H9 (cell line): ENCODE results near the gene ENTR1. TPM values are rescaled to one million over a fixed set of nuclear protein-coding genes. Genes with fewer than 3 reads are reported as not detected.

Experiments used
- DNase-seq: peaks from one replicate; pipeline ENCODE4 v3.0.0-alpha.2; 2017
- H2AFZ ChIP-seq: one replicate; pipeline ENCODE4 v1.6.1; 2013; ENCODE audit warnings: mild to moderate bottlenecking, low read length, control low read depth, moderate library complexity
- H2AK5ac ChIP-seq: 2 replicates; pipeline ENCODE4 v1.6.1; 2013; ENCODE audit warnings: low read length, control low read depth, mixed read lengths; ENCODE audit not compliant: insufficient read length
- H2BK120ac ChIP-seq: one replicate; pipeline ENCODE4 v1.6.1; 2013; ENCODE audit warnings: low read depth, mild to moderate bottlenecking, low read length, control low read depth, inconsistent platforms; ENCODE audit not compliant: poor library complexity, severe bottlenecking
- H2BK12ac ChIP-seq: 2 replicates; pipeline ENCODE4 v1.6.1; 2013; ENCODE audit warnings: low read length, control low read depth, mixed read lengths, low read depth; ENCODE audit not compliant: insufficient read length
- H2BK15ac ChIP-seq: 2 replicates; pipeline ENCODE4 v1.6.1; 2013; ENCODE audit warnings: low read depth, low read length, control low read depth
- H2BK20ac ChIP-seq: one replicate; pipeline ENCODE4 v1.6.1; 2013; ENCODE audit warnings: low read depth, mild to moderate bottlenecking, low read length, control low read depth, inconsistent platforms; ENCODE audit not compliant: poor library complexity, severe bottlenecking
- H2BK5ac ChIP-seq: 2 replicates; pipeline ENCODE4 v1.6.1; 2013; ENCODE audit warnings: low read length, control low read depth, mixed read lengths; ENCODE audit not compliant: insufficient read length
- H3K14ac ChIP-seq: 2 replicates; pipeline ENCODE4 v1.6.1; 2013; ENCODE audit warnings: low read length, control low read depth; ENCODE audit not compliant: insufficient read depth
- H3K18ac ChIP-seq: 2 replicates; pipeline ENCODE4 v1.6.1; 2013; ENCODE audit warnings: low read depth, mild to moderate bottlenecking, mixed read lengths, low read length, control low read depth; ENCODE audit not compliant: insufficient read length
- H3K23ac ChIP-seq: 2 replicates; pipeline ENCODE4 v1.6.1; 2013; ENCODE audit warnings: low read length, control low read depth, mixed read lengths, low read depth; ENCODE audit not compliant: insufficient read length
- H3K23me2 ChIP-seq: 2 replicates; pipeline ENCODE4 v1.6.1; 2013; ENCODE audit warnings: low read depth, mild to moderate bottlenecking, mixed read lengths, low read length, control low read depth; ENCODE audit not compliant: insufficient read length, poor library complexity, severe bottlenecking
- H3K27ac ChIP-seq: 2 replicates; pipeline ENCODE4 v1.5.1; 2013; ENCODE audit warnings: low read length, control low read depth, mixed read lengths, low read depth; ENCODE audit not compliant: insufficient read length
- H3K27me3 ChIP-seq: 2 replicates; pipeline ENCODE4 v1.6.1; 2013; ENCODE audit warnings: low read length, control low read depth, inconsistent platforms; ENCODE audit not compliant: insufficient read depth
- H3K4ac ChIP-seq: 2 replicates; pipeline ENCODE4 v1.6.1; 2013; ENCODE audit warnings: low read depth, mild to moderate bottlenecking, control low read depth, inconsistent platforms, low read length, moderate library complexity
- H3K4me1 ChIP-seq: 2 replicates; pipeline ENCODE4 v1.6.1; 2013; ENCODE audit warnings: low read length, control low read depth, inconsistent platforms; ENCODE audit not compliant: insufficient read depth
- H3K4me2 ChIP-seq: 2 replicates; pipeline ENCODE4 v1.6.1; 2013; ENCODE audit warnings: low read length, control low read depth, mixed read lengths; ENCODE audit not compliant: insufficient read length, insufficient read depth
- H3K56ac ChIP-seq: 2 replicates; pipeline ENCODE4 v1.6.1; 2013; ENCODE audit warnings: low read depth, mild to moderate bottlenecking, mixed read lengths, low read length, control low read depth; ENCODE audit not compliant: insufficient read length
- H3K79me1 ChIP-seq: 2 replicates; pipeline ENCODE4 v1.6.1; 2013; ENCODE audit warnings: low read depth, mild to moderate bottlenecking, moderate library complexity, low read length, control low read depth, inconsistent platforms; ENCODE audit not compliant: insufficient read depth, poor library complexity, severe bottlenecking
- H3K79me2 ChIP-seq: 2 replicates; pipeline ENCODE4 v1.6.1; 2013; ENCODE audit warnings: low read length, control low read depth, inconsistent platforms; ENCODE audit not compliant: insufficient read depth
- H3K9ac ChIP-seq: 2 replicates; pipeline ENCODE4 v1.6.1; 2013; ENCODE audit warnings: low read length, control low read depth, mixed read lengths; ENCODE audit not compliant: insufficient read length; ENCODE audit errors: extremely low read depth
- H3K9me3 ChIP-seq: one replicate; pipeline ENCODE4 v1.6.1; 2013; ENCODE audit warnings: low read depth, low read length, inconsistent platforms; ENCODE audit not compliant: control insufficient read depth
- H3T11ph ChIP-seq: one replicate; pipeline ENCODE4 v1.6.1; 2013; ENCODE audit warnings: mild to moderate bottlenecking, low read length, control low read depth, inconsistent platforms
- H4K20me1 ChIP-seq: one replicate; pipeline ENCODE4 v1.6.1; 2013; ENCODE audit not compliant: control insufficient read depth, insufficient read length, insufficient read depth
- H4K5ac ChIP-seq: 2 replicates; pipeline ENCODE4 v1.6.1; 2013; ENCODE audit warnings: low read depth, mild to moderate bottlenecking, mixed read lengths, low read length, control low read depth; ENCODE audit not compliant: insufficient read length
- H4K8ac ChIP-seq: replicated peaks from 2 replicates; pipeline ENCODE4 v1.6.1; 2013; ENCODE audit warnings: low read length, control low read depth, mixed read lengths, low read depth; ENCODE audit not compliant: insufficient read length
- H4K91ac ChIP-seq: 2 replicates; pipeline ENCODE4 v1.6.1; 2013; ENCODE audit warnings: low read depth, mild to moderate bottlenecking, moderate library complexity, mixed read lengths, low read length, control low read depth; ENCODE audit not compliant: insufficient read length
- H3K27ac Mint-ChIP-seq, 3 experiments: 2 replicates in 2 of 3; 3 replicates in 1 of 3; pipeline ENCODE4 v1.8.0; 2020 to 2021; ENCODE audit warnings: mixed read lengths in 3 of 3, mild to moderate bottlenecking in 1 of 3, moderate library complexity in 1 of 3
- H3K27me3 Mint-ChIP-seq: 2 replicates; pipeline ENCODE4 v1.8.0; 2021; ENCODE audit warnings: low read depth, mild to moderate bottlenecking, moderate library complexity, mixed read lengths
- H3K36me3 Mint-ChIP-seq, 3 experiments: 2 replicates in 2 of 3; 3 replicates in 1 of 3; pipeline ENCODE4 v1.8.0; 2020 to 2021; ENCODE audit warnings: low read depth in 3 of 3, mixed read lengths in 3 of 3; ENCODE audit not compliant: insufficient read depth in 1 of 3
- H3K4me1 Mint-ChIP-seq, 2 experiments: 2 replicates each; pipeline ENCODE4 v1.8.0; 2020; ENCODE audit warnings: mixed read lengths in 2 of 2
- H3K4me3 Mint-ChIP-seq, 2 experiments: 2 replicates in 1 of 2; 3 replicates in 1 of 2; pipeline ENCODE4 v1.8.0; 2020 to 2021; ENCODE audit warnings: mild to moderate bottlenecking in 2 of 2, mixed read lengths in 2 of 2, moderate library complexity in 1 of 2
- H3K9me3 Mint-ChIP-seq, 2 experiments: 2 replicates in 1 of 2; 3 replicates in 1 of 2; pipeline ENCODE4 v1.8.0; 2020; ENCODE audit warnings: mild to moderate bottlenecking in 2 of 2, mixed read lengths in 2 of 2, moderate library complexity in 1 of 2
- WGBS: extraction: QIAGEN DNeasy Blood & Tissue Kit; methylation state at CpG from one replicate; pipeline ENCODE4 v1.1.7; 2013; ENCODE audit warnings: missing lambda C conversion rate, low lambda C conversion rate, mixed read lengths; ENCODE audit not compliant: insufficient read length; ENCODE audit errors: extremely low coverage; 5-methylcytosine and 5-hydroxymethylcytosine counted together
- total RNA-seq: library from RNA; stranded (reverse); gene quantifications from 2 replicates; pipeline ENCODE4 v1.2.1, GENCODE V29; 2021
- TF ChIP-seq, protein P1 (sequence below): fragments of 200-600 bp; sonication (generic); conservative IDR thresholded peaks from 3 replicates; pipeline ENCODE4 v1.8.0; 2021; ENCODE audit warnings: antibody characterized with exemption, mild to moderate bottlenecking

ENTR1 gene
- total RNA-seq, 1 experiment from 2014 or later: 108 TPM

DNA sequence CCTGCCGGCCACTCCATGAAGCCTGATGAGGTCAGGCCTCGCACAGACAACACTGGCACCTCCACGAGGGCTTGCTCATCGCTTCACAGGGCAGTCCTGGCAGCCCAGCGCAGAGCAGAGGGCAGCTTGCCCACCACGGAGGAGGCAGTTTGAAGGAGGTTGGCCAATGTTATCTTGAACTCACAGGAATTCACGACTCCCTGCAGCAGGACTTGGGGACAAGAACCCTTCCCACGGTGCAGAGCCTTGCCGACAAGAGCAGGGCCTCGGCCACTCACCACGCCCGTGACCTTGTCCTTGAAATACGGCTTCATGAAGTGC is 15.4 kb downstream of the ENTR1 start:
- H3K9ac ChIP-seq: no peak overlapping the region
- H3K27ac Mint-ChIP-seq: no peak overlapping the region

More for the DNA sequence above, 15.4 kb downstream of the ENTR1 start:
- Histone ChIP-seq H4K91ac (no peak overlapping the region), H3K23me2 (peaks cover 6% of the 10 kb centered on the region), H4K5ac (no peak overlapping the region), H4K8ac (no peak overlapping the region), H2BK12ac (no peak overlapping the region), H4K20me1 (no peaks in the 10 kb centered on the region), H2BK5ac (no peak overlapping the region), H3K18ac (no peak overlapping the region), H2AK5ac (no peak overlapping the region), H3T11ph (no peak overlapping the region), H3K79me1 (peaks cover 7% of the 10 kb centered on the region), H3K4me2 (no peak overlapping the region), H3K27ac (no peak overlapping the region), H2BK120ac (no peak overlapping the region), H3K4me1 (no peaks in the 10 kb centered on the region), H3K23ac (no peak overlapping the region), H3K14ac (no peak overlapping the region), H2AFZ (no peak overlapping the region), H3K56ac (no peak overlapping the region), H2BK15ac (no peak overlapping the region), H2BK20ac (no peak overlapping the region), H3K4ac (no peak overlapping the region), H3K9me3 (no peaks in the 10 kb centered on the region), H3K27me3 (no peaks in the 10 kb centered on the region), H3K79me2 (peaks cover 12% of the 10 kb centered on the region; the same call in 1 of the 2 replicates)
- H3K4me1 Mint-ChIP-seq: peaks cover 7 to 8% of the 10 kb centered on the region in 2 experiments
- H3K4me3 Mint-ChIP-seq: no peak overlapping the region
- H3K9me3 Mint-ChIP-seq: no peaks in the 10 kb centered on the region
- WGBS: no CpG with 5 or more reads among the region's 13 CpGs
- no peak for DNase-seq
- no peaks in the 10 kb centered on the region for H3K27me3 Mint-ChIP-seq
- H3K36me3 Mint-ChIP-seq: peaks cover 33 to 69% (median 61%) of the 10 kb centered on the region in 3 experiments; a peak in 6 of 7 replicates
- TF ChIP-seq, protein P1, sequence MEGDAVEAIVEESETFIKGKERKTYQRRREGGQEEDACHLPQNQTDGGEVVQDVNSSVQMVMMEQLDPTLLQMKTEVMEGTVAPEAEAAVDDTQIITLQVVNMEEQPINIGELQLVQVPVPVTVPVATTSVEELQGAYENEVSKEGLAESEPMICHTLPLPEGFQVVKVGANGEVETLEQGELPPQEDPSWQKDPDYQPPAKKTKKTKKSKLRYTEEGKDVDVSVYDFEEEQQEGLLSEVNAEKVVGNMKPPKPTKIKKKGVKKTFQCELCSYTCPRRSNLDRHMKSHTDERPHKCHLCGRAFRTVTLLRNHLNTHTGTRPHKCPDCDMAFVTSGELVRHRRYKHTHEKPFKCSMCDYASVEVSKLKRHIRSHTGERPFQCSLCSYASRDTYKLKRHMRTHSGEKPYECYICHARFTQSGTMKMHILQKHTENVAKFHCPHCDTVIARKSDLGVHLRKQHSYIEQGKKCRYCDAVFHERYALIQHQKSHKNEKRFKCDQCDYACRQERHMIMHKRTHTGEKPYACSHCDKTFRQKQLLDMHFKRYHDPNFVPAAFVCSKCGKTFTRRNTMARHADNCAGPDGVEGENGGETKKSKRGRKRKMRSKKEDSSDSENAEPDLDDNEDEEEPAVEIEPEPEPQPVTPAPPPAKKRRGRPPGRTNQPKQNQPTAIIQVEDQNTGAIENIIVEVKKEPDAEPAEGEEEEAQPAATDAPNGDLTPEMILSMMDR: no peak
